OCI-LY1 (cell line): ENCODE measurements around the gene PTPRD.

Experiments used
- CTCF ChIP-seq: fragments of 200-600 bp; sonication (generic), shearing (Covaris generic); IDR thresholded peaks from 2 replicates; pipeline ENCODE4 v1.5.1; 2017; ENCODE audit warnings: mild to moderate bottlenecking, antibody characterized with exemption, low read length, moderate library complexity, mixed read lengths
- EZH2 ChIP-seq: fragments of 200-600 bp; sonication (generic), shearing (Covaris generic); IDR thresholded peaks from 2 replicates; pipeline ENCODE4 v1.8.0; 2017; ENCODE audit warnings: borderline replicate concordance, mixed run types, mild to moderate bottlenecking, antibody characterized with exemption, low read length, moderate library complexity, mixed read lengths

GRCh38 chr9:8571643-8572042 is 2041.2 kb downstream of the PTPRD start:
- no peak for TF ChIP-seq CTCF
- TF ChIP-seq EZH2: no peak
